HG03039 (cell line): ENCODE measurements around the gene NAXE.
"Not testable (repeated sequence)": the region's sequence is repeated elsewhere in the genome, so short reads cannot be mapped to it uniquely, and the experiment has no call there.

ENCODE experiments used
- ATAC-seq: cut with Tn5 transposase; IDR thresholded peaks from one replicate; pipeline ENCODE4 v1.9.1; 2021; ENCODE audit warnings: mild to moderate bottlenecking, moderate library complexity; ENCODE audit not compliant: unreplicated experiment

NAXE gene

GRCh38 chr1:156618853-156619581 is 27.4 kb downstream of the NAXE start, which contains the start of gene HAPLN2:
HAPLN2 (plus strand) TSS chr1:156619415; CDS start chr1:156623491, 4,076 bp downstream.
- ATAC-seq = no peak

- no peak for ATAC-seq
Observed at GRCh38 chr1:156619582-156619955, 28.0 kb downstream of the NAXE start.

- ATAC-seq = no peak
Observed at GRCh38 chr1:156622581-156623297, 31.2 kb downstream of the NAXE start.

GRCh38 chr1:156623946-156624813 is 32.6 kb downstream of the NAXE start:
- ATAC-seq = no peak

GRCh38 chr1:156624814-156625435 is 33.3 kb downstream of the NAXE start:
- ATAC-seq = no peak

- no peak for ATAC-seq
Observed at GRCh38 chr1:156625436-156626078, 34.0 kb downstream of the NAXE start.

GRCh38 chr1:156626079-156626438 is 34.5 kb downstream of the NAXE start:
- ATAC-seq = no peak

GRCh38 chr1:156627313-156627880 is 35.8 kb downstream of the NAXE start:
- ATAC-seq = no peak

- ATAC-seq = no peak
Observed at GRCh38 chr1:156629823-156630449, 38.4 kb downstream of the NAXE start.

- ATAC-seq = not testable (repeated sequence)
Observed at GRCh38 chr1:156631152-156631551, 39.6 kb downstream of the NAXE start.

- no peak for ATAC-seq
Observed at GRCh38 chr1:156632355-156632754, 40.8 kb downstream of the NAXE start.

- no peak for ATAC-seq
Observed at GRCh38 chr1:156638189-156638985, 46.8 kb downstream of the NAXE start.

GRCh38 chr1:156639601-156640101 is 48.1 kb downstream of the NAXE start:
- ATAC-seq = no peak

GRCh38 chr1:156640842-156641706 is 49.5 kb downstream of the NAXE start:
- ATAC-seq = no peak

- no peak for ATAC-seq
Observed at GRCh38 chr1:156641761-156642264, 50.2 kb downstream of the NAXE start, which contains the start of gene BCAN. BCAN (plus strand) TSS chr1:156642117; CDS start chr1:156646055, 3,938 bp downstream.

- ATAC-seq = no peak
Observed at GRCh38 chr1:156642265-156643048, 50.9 kb downstream of the NAXE start.
